ENCODE data around the gene IGFBP3. TPM values are rescaled to one million over a fixed set of nuclear protein-coding genes. Genes with fewer than 3 reads are reported as not detected.

IGFBP3 gene
- total and polyA plus RNA-seq, 2 of the 13 experiments (the other 11 are each of a cell fraction or from before 2014, with no cell fraction given) = 57.5 TPM; not detected in 1

DNA sequence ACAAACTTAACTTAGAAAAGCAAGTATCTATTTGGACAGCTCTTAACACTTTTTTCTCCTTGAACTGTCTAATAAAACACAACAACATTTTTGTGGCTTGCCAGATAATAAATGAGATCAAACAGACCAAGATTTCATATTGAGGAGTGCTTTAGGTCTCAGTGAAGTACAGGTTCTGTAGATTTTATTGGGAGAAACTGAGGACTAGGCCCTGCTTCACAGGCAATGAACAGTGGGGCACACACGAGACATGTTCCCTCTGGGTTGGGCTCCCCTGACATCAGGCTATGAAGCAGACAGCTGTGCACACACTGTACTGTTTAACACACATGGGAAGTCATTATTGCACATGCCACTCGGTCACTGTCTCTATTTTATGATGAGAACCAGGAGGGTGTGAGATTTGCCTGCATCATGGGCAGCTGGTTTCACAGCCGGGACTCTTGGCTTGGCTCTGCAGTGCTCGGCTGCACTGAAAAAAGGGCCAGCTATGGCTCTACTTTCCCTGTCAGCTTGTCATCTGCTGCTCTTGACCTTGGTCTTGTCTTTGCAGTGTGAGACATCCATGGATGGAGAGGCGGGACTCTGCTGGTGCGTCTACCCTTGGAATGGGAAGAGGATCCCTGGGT is 28.6 kb downstream of the IGFBP3 start (continued):
- TF ChIP-seq, protein P1, sequence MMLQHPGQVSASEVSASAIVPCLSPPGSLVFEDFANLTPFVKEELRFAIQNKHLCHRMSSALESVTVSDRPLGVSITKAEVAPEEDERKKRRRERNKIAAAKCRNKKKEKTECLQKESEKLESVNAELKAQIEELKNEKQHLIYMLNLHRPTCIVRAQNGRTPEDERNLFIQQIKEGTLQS (CRISPR knock-in tag; IDR thresholded peaks at IDR 0.05) = no peak
- TF ChIP-seq, protein P2, sequence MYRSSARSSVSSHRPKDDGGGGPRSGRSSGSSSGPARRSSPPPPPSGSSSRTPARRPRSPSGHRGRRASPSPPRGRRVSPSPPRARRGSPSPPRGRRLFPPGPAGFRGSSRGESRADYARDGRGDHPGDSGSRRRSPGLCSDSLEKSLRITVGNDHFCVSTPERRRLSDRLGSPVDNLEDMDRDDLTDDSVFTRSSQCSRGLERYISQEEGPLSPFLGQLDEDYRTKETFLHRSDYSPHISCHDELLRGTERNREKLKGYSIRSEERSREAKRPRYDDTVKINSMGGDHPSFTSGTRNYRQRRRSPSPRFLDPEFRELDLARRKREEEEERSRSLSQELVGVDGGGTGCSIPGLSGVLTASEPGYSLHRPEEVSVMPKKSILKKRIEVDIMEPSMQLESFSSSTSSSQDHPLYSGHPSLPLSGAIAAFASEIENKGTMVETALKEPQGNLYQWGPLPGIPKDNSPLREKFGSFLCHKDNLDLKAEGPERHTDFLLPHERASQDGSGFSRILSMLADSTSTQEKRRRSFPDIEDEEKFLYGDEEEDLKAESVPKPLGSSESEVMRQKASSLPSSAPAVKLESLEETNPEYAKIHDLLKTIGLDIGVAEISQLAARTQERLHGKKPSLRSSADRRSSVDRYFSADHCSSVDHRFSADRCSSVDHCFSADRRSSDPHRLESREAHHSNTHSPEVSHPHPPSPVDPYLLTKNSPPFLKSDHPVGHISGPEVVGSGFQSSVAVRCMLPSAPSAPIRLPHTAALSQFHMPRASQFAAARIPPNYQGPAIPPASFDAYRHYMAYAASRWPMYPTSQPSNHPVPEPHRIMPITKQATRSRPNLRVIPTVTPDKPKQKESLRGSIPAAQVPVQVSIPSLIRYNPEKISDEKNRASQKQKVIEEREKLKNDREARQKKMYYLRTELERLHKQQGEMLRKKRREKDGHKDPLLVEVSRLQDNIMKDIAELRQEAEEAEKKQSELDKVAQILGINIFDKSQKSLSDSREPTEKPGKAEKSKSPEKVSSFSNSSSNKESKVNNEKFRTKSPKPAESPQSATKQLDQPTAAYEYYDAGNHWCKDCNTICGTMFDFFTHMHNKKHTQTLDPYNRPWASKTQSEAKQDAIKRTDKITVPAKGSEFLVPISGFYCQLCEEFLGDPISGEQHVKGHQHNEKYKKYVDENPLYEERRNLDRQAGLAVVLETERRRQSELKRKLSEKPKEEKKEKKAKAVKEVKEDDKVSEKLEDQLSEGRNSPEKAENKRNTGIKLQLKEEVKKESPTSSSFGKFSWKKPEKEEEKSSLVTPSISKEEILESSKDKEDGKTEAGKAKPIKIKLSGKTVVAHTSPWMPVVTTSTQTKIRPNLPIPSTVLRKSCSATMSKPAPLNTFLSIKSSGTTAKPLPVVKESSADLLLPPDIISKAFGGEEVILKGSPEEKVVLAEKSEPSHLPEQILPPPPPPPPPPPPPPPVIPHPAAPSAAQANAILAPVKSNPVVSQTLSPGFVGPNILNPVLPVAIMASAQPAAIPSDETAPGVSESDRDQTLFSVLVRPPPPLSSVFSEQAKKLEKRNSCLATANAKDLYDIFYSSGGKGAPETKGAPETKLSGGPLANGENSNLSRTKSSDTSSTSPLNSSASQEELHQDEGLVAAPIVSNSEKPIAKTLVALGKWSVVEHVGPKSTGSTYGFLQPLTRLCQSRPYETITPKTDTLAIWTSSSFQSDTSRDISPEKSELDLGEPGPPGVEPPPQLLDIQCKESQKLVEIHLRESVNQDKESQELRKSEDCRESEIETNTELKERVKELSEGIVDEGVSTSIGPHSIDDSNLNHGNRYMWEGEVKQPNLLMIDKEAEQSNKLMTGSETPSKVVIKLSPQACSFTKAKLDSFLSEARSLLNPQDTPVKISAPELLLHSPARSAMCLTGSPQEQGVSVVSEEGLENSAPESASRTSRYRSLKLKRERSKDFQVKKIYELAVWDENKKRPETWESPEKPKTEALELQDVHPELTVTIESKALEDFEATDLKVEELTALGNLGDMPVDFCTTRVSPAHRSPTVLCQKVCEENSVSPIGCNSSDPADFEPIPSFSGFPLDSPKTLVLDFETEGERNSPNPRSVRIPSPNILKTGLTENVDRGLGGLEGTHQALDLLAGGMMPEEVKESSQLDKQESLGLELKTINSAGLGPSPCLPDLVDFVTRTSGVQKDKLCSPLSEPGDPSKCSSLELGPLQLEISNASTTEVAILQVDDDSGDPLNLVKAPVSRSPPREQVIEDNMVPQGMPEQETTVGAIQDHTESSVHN (CRISPR knock-in tag; IDR thresholded peaks at IDR 0.05) = peak; percentile 88; the same call in 1 of the 2 replicates
- no peak for TF ChIP-seq ZMYM4 (CRISPR knock-in tag; IDR thresholded peaks at IDR 0.05)
- TF ChIP-seq EP300 (IDR thresholded peaks at IDR 0.05; ENCODE audit: low read depth in 2 of 2, low read length in 2 of 2) = no peak; a peak in 1 of 4 replicates
- TF ChIP-seq EP300 (CRISPR knock-in tag; IDR thresholded peaks at IDR 0.05; ENCODE audit: borderline replicate concordance) = no peak
- no peak for TF ChIP-seq HMGA1 (CRISPR knock-in tag; conservative IDR thresholded peaks at IDR 0.05)
- TF ChIP-seq ZNF616 (CRISPR knock-in tag; IDR thresholded peaks at IDR 0.05; ENCODE audit: low read depth) = peak; percentile 53; the same call in 1 of the 2 replicates
- TF ChIP-seq, protein P3, sequence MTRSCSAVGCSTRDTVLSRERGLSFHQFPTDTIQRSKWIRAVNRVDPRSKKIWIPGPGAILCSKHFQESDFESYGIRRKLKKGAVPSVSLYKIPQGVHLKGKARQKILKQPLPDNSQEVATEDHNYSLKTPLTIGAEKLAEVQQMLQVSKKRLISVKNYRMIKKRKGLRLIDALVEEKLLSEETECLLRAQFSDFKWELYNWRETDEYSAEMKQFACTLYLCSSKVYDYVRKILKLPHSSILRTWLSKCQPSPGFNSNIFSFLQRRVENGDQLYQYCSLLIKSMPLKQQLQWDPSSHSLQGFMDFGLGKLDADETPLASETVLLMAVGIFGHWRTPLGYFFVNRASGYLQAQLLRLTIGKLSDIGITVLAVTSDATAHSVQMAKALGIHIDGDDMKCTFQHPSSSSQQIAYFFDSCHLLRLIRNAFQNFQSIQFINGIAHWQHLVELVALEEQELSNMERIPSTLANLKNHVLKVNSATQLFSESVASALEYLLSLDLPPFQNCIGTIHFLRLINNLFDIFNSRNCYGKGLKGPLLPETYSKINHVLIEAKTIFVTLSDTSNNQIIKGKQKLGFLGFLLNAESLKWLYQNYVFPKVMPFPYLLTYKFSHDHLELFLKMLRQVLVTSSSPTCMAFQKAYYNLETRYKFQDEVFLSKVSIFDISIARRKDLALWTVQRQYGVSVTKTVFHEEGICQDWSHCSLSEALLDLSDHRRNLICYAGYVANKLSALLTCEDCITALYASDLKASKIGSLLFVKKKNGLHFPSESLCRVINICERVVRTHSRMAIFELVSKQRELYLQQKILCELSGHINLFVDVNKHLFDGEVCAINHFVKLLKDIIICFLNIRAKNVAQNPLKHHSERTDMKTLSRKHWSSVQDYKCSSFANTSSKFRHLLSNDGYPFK (CRISPR knock-in tag; IDR thresholded peaks at IDR 0.05; ENCODE audit: borderline replicate concordance) = no peak
- TF ChIP-seq CAMTA2 (CRISPR knock-in tag; IDR thresholded peaks at IDR 0.05; ENCODE audit: borderline replicate concordance) = no peak; the same call in 1 of the 2 replicates
- no peak for TF ChIP-seq ZNF292 (CRISPR knock-in tag; IDR thresholded peaks at IDR 0.05; ENCODE audit: borderline replicate concordance, low read depth)
- TF ChIP-seq NFKB2 (CRISPR knock-in tag; IDR thresholded peaks at IDR 0.05; ENCODE audit: borderline replicate concordance) = peak; percentile 62; the same call in 1 of the 2 replicates
- no peak for TF ChIP-seq ZNF792 (CRISPR knock-in tag; IDR thresholded peaks at IDR 0.05)
- TF ChIP-seq, protein P4, sequence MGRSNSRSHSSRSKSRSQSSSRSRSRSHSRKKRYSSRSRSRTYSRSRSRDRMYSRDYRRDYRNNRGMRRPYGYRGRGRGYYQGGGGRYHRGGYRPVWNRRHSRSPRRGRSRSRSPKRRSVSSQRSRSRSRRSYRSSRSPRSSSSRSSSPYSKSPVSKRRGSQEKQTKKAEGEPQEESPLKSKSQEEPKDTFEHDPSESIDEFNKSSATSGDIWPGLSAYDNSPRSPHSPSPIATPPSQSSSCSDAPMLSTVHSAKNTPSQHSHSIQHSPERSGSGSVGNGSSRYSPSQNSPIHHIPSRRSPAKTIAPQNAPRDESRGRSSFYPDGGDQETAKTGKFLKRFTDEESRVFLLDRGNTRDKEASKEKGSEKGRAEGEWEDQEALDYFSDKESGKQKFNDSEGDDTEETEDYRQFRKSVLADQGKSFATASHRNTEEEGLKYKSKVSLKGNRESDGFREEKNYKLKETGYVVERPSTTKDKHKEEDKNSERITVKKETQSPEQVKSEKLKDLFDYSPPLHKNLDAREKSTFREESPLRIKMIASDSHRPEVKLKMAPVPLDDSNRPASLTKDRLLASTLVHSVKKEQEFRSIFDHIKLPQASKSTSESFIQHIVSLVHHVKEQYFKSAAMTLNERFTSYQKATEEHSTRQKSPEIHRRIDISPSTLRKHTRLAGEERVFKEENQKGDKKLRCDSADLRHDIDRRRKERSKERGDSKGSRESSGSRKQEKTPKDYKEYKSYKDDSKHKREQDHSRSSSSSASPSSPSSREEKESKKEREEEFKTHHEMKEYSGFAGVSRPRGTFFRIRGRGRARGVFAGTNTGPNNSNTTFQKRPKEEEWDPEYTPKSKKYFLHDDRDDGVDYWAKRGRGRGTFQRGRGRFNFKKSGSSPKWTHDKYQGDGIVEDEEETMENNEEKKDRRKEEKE (IDR thresholded peaks at IDR 0.05) = no peak
- TF ChIP-seq ZNF101 (CRISPR knock-in tag; IDR thresholded peaks at IDR 0.05; ENCODE audit: borderline replicate concordance, low read depth) = no peak
- no peak for TF ChIP-seq ZFP41 (CRISPR knock-in tag; IDR thresholded peaks at IDR 0.05; ENCODE audit: borderline replicate concordance)

Measured in HepG2 (cell line).